ENCODE results near the gene MYOM3.

MYOM3 gene

GRCh38 chr1:24119859-24120756 lies 8.2 kb upstream of the MYOM3 start:
- no peaks in the 10 kb centered on the region for H3K27me3 ChIP-seq (ENCODE audit: insufficient read depth, insufficient read length)
- H3K9me3 ChIP-seq (ENCODE audit: insufficient read depth, low read length): no peaks in the 10 kb centered on the region
- DNase-seq (ENCODE audit: low read depth, low spot score): no peak
- no peak for TF ChIP-seq YY1 (IDR thresholded peaks at IDR 0.05; ENCODE audit: insufficient read depth, insufficient read length)
- no peak overlapping the region for H3K9ac ChIP-seq (ENCODE audit: insufficient read length, low read depth)
- peaks cover 7% of the 10 kb centered on the region for H3K4me1 ChIP-seq (ENCODE audit: insufficient read depth, insufficient read length)
- H3K4me3 ChIP-seq (ENCODE audit: insufficient read length, low read depth): no peak overlapping the region
- no peaks in the 10 kb centered on the region for H3K36me3 ChIP-seq (ENCODE audit: insufficient read depth, insufficient read length, low read length)

- DNase-seq (ENCODE audit: low read depth, low spot score): no peak
- Histone ChIP-seq H3K4me3 (ENCODE audit: insufficient read length, low read depth) (no peak overlapping the region), H3K9me3 (ENCODE audit: insufficient read depth, low read length) (no peaks in the 10 kb centered on the region), H3K36me3 (ENCODE audit: insufficient read depth, insufficient read length, low read length) (no peaks in the 10 kb centered on the region), H3K27me3 (ENCODE audit: insufficient read depth, insufficient read length) (no peaks in the 10 kb centered on the region), H3K9ac (ENCODE audit: insufficient read length, low read depth) (no peak overlapping the region), H3K4me1 (ENCODE audit: insufficient read depth, insufficient read length) (peaks cover 7% of the 10 kb centered on the region)
- TF ChIP-seq YY1 (IDR thresholded peaks at IDR 0.05; ENCODE audit: insufficient read depth, insufficient read length) (no peak), ZNF274 (IDR thresholded peaks at IDR 0.05; ENCODE audit: low read depth, low read length) (no peak), SUZ12 (IDR thresholded peaks at IDR 0.05; ENCODE audit: extremely low read depth, insufficient read depth, insufficient read length) (no peak)
These were observed 7.5 kb upstream of the MYOM3 start for GRCh38 chr1:24119489-24119858.

GRCh38 chr1:24118410-24119242 lies 6.7 kb upstream of the MYOM3 start:
- no peak for TF ChIP-seq SUZ12 (IDR thresholded peaks at IDR 0.05; ENCODE audit: extremely low read depth, insufficient read depth, insufficient read length)
- no peak for TF ChIP-seq YY1 (IDR thresholded peaks at IDR 0.05; ENCODE audit: insufficient read depth, insufficient read length)
- TF ChIP-seq ZNF274 (IDR thresholded peaks at IDR 0.05; ENCODE audit: low read depth, low read length): no peak
- no peaks in the 10 kb centered on the region for H3K27me3 ChIP-seq (ENCODE audit: insufficient read depth, insufficient read length)
- H3K4me3 ChIP-seq (ENCODE audit: insufficient read length, low read depth): no peak overlapping the region
- no peak overlapping the region for H3K9ac ChIP-seq (ENCODE audit: insufficient read length, low read depth)
- no peak for DNase-seq (ENCODE audit: low read depth, low spot score)
- no peaks in the 10 kb centered on the region for H3K9me3 ChIP-seq (ENCODE audit: insufficient read depth, low read length)
- no peaks in the 10 kb centered on the region for H3K36me3 ChIP-seq (ENCODE audit: insufficient read depth, insufficient read length, low read length)
- peaks cover 7% of the 10 kb centered on the region for H3K4me1 ChIP-seq (ENCODE audit: insufficient read depth, insufficient read length)

GRCh38 chr1:24117722-24118409 lies 5.9 kb upstream of the MYOM3 start:
- no peaks in the 10 kb centered on the region for H3K27me3 ChIP-seq (ENCODE audit: insufficient read depth, insufficient read length)
- TF ChIP-seq YY1 (IDR thresholded peaks at IDR 0.05; ENCODE audit: insufficient read depth, insufficient read length) (no peak), SUZ12 (IDR thresholded peaks at IDR 0.05; ENCODE audit: extremely low read depth, insufficient read depth, insufficient read length) (no peak), ZNF274 (IDR thresholded peaks at IDR 0.05; ENCODE audit: low read depth, low read length) (no peak)
- H3K4me3 ChIP-seq (ENCODE audit: insufficient read length, low read depth): no peak overlapping the region
- H3K9me3 ChIP-seq (ENCODE audit: insufficient read depth, low read length): no peaks in the 10 kb centered on the region
- no peak for DNase-seq (ENCODE audit: low read depth, low spot score)
- H3K9ac ChIP-seq (ENCODE audit: insufficient read length, low read depth): no peak overlapping the region
- peaks cover 7% of the 10 kb centered on the region for H3K4me1 ChIP-seq (ENCODE audit: insufficient read depth, insufficient read length)
- no peaks in the 10 kb centered on the region for H3K36me3 ChIP-seq (ENCODE audit: insufficient read depth, insufficient read length, low read length)

DNA sequence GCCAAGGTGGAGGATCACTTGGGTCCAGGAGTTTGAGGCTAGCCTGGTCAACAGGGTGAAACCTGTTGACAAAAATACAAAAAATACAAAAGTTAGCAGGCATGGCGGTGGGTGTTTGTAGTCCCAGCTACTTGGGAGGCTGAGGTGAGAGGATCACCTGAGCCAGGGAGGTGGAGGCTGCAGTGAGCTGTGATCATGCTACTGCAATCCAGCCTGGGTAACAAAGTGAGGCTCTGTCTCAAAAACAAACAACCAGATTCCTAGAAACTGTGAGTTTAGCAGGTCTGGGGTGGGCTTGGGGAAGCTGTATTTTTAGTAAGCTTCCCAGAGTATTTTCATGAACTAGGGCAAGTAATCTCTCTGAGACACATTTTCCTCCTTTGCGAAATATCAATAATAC lies 5.2 kb upstream of the MYOM3 start:
- TF ChIP-seq ZNF274 (IDR thresholded peaks at IDR 0.05; ENCODE audit: low read depth, low read length): no peak
- no peak for TF ChIP-seq YY1 (IDR thresholded peaks at IDR 0.05; ENCODE audit: insufficient read depth, insufficient read length)
- no peak for TF ChIP-seq SUZ12 (IDR thresholded peaks at IDR 0.05; ENCODE audit: extremely low read depth, insufficient read depth, insufficient read length)
- no peaks in the 10 kb centered on the region for H3K9me3 ChIP-seq (ENCODE audit: insufficient read depth, low read length)
- no peak overlapping the region for H3K4me3 ChIP-seq (ENCODE audit: insufficient read length, low read depth)
- H3K27me3 ChIP-seq (ENCODE audit: insufficient read depth, insufficient read length): no peaks in the 10 kb centered on the region
- peaks cover 12% of the 10 kb centered on the region for H3K4me1 ChIP-seq (ENCODE audit: insufficient read depth, insufficient read length)
- no peak overlapping the region for H3K9ac ChIP-seq (ENCODE audit: insufficient read length, low read depth)
- no peaks in the 10 kb centered on the region for H3K36me3 ChIP-seq (ENCODE audit: insufficient read depth, insufficient read length, low read length)
- no peak for DNase-seq (ENCODE audit: low read depth, low spot score)

DNA sequence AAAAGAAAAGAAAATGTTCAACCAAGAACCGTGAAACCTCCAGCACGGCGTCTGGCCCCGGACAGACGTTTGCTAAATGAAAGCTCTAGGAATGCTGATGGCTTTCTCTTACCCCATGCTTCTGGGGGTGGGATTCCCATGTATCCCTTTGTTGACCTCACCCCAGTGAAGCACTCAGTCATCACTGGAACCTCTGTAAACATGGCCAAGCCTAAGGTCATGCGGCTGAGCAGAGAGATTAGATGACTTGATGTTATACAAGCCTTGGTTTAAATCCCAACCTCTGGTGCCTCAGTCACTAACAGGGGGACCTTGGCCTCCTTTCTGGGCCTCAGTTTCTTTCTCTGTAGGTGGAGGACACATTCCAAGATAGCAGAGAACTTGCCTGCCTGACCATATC lies 2.8 kb upstream of the MYOM3 start:
- no peaks in the 10 kb centered on the region for H3K27me3 ChIP-seq (ENCODE audit: insufficient read depth, insufficient read length)
- no peak overlapping the region for H3K9ac ChIP-seq (ENCODE audit: insufficient read length, low read depth)
- peaks cover 20% of the 10 kb centered on the region for H3K4me1 ChIP-seq (ENCODE audit: insufficient read depth, insufficient read length)
- TF ChIP-seq ZNF274 (IDR thresholded peaks at IDR 0.05; ENCODE audit: low read depth, low read length) (no peak), YY1 (IDR thresholded peaks at IDR 0.05; ENCODE audit: insufficient read depth, insufficient read length) (no peak), SUZ12 (IDR thresholded peaks at IDR 0.05; ENCODE audit: extremely low read depth, insufficient read depth, insufficient read length) (no peak)
- no peak overlapping the region for H3K4me3 ChIP-seq (ENCODE audit: insufficient read length, low read depth)
- no peak for DNase-seq (ENCODE audit: low read depth, low spot score)
- no peaks in the 10 kb centered on the region for H3K9me3 ChIP-seq (ENCODE audit: insufficient read depth, low read length)
- no peaks in the 10 kb centered on the region for H3K36me3 ChIP-seq (ENCODE audit: insufficient read depth, insufficient read length, low read length)

DNA sequence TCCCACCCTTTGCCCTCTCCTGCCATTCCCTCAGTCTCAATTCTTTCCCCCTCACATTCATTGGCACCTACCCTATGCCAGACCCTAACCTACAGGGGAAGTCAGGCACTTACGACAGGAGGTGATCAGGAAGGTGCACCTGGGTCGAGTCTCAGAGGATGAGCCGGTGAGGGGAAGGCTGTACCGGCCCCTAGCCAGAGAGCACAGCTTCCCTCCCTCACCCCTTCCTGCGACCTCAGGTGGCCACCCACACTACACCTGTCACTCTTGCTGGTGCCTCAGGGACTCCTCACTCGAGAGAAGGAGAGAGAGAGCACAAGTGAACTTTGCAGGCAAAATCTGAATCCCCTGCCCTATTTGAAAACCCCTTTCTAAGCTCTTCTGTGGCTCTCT lies 1.7 kb upstream of the MYOM3 start:
- TF ChIP-seq YY1 (IDR thresholded peaks at IDR 0.05; ENCODE audit: insufficient read depth, insufficient read length) (no peak), ZNF274 (IDR thresholded peaks at IDR 0.05; ENCODE audit: low read depth, low read length) (no peak), SUZ12 (IDR thresholded peaks at IDR 0.05; ENCODE audit: extremely low read depth, insufficient read depth, insufficient read length) (no peak)
- H3K4me1 ChIP-seq (ENCODE audit: insufficient read depth, insufficient read length): peaks cover 23% of the 10 kb centered on the region
- H3K4me3 ChIP-seq (ENCODE audit: insufficient read length, low read depth): no peak overlapping the region
- DNase-seq (ENCODE audit: low read depth, low spot score): no peak
- no peaks in the 10 kb centered on the region for H3K27me3 ChIP-seq (ENCODE audit: insufficient read depth, insufficient read length)
- H3K9ac ChIP-seq (ENCODE audit: insufficient read length, low read depth): no peak overlapping the region
- H3K36me3 ChIP-seq (ENCODE audit: insufficient read depth, insufficient read length, low read length): no peaks in the 10 kb centered on the region
- no peaks in the 10 kb centered on the region for H3K9me3 ChIP-seq (ENCODE audit: insufficient read depth, low read length)
